ENCODE results near the gene SLC36A3.

The SLC36A3 gene

DNA sequence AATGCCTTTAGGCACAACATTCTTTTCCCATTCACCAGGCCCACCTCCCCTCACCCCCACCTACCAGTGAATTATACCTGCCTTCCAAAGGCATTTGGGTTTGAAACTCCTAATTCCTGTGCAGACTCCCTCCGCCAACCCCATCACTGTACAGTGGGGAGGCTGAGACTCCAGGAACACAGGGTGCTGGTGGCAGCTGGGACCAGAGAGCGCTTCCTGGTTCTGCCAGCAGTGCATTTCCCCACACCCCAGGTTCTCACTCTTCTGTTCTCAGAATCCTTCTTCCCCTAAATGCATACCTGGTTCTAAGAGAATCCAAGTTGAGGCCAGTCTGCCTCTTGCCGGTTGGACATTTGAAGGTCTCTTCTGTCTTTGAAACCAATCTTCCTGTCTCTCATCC, 22.7 kb upstream of the SLC36A3 start:
- DNase-seq = no peak
- H3K4me3 ChIP-seq (ENCODE audit: low read depth, low read length) = no peak overlapping the region
- H3K27me3 ChIP-seq = no peaks in the 10 kb centered on the region
- no peaks in the 10 kb centered on the region for H3K36me3 ChIP-seq
- H3K4me1 ChIP-seq = no peaks in the 10 kb centered on the region
- no peaks in the 10 kb centered on the region; the same call in 1 of the 2 replicates for H3K9me3 ChIP-seq
- TF ChIP-seq, protein P1, sequence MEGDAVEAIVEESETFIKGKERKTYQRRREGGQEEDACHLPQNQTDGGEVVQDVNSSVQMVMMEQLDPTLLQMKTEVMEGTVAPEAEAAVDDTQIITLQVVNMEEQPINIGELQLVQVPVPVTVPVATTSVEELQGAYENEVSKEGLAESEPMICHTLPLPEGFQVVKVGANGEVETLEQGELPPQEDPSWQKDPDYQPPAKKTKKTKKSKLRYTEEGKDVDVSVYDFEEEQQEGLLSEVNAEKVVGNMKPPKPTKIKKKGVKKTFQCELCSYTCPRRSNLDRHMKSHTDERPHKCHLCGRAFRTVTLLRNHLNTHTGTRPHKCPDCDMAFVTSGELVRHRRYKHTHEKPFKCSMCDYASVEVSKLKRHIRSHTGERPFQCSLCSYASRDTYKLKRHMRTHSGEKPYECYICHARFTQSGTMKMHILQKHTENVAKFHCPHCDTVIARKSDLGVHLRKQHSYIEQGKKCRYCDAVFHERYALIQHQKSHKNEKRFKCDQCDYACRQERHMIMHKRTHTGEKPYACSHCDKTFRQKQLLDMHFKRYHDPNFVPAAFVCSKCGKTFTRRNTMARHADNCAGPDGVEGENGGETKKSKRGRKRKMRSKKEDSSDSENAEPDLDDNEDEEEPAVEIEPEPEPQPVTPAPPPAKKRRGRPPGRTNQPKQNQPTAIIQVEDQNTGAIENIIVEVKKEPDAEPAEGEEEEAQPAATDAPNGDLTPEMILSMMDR (IDR thresholded peaks at IDR 0.05; ENCODE audit: low read depth, low read length) = no peak

DNA sequence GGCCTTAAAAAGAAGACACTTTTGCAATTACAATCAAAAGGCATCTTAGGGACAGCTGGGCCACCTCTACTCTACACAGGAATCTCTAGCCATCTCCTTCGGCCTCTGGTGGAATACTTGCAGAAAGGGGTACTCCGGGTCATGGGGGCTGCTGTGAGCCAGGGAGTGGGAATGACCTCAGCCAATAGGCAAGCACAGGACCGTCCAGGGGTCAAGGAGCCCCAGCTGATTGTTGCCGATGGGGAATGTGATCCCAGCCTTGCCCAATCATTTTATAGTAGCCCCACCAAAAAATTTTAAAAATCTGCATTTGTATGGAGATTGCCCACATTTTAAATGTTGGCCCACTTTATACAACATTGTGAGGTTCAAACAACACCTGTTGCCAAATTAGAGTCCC, 16.9 kb upstream of the SLC36A3 start:
- Histone ChIP-seq H3K4me1 (no peaks in the 10 kb centered on the region), H3K9me3 (no peaks in the 10 kb centered on the region; the same call in none of the 2 replicates), H3K4me3 (ENCODE audit: low read depth, low read length) (no peak overlapping the region), H3K27me3 (no peaks in the 10 kb centered on the region), H3K36me3 (no peaks in the 10 kb centered on the region)
- TF ChIP-seq, protein P1 (IDR thresholded peaks at IDR 0.05; ENCODE audit: low read depth, low read length) = no peak
- DNase-seq = no peak

DNA sequence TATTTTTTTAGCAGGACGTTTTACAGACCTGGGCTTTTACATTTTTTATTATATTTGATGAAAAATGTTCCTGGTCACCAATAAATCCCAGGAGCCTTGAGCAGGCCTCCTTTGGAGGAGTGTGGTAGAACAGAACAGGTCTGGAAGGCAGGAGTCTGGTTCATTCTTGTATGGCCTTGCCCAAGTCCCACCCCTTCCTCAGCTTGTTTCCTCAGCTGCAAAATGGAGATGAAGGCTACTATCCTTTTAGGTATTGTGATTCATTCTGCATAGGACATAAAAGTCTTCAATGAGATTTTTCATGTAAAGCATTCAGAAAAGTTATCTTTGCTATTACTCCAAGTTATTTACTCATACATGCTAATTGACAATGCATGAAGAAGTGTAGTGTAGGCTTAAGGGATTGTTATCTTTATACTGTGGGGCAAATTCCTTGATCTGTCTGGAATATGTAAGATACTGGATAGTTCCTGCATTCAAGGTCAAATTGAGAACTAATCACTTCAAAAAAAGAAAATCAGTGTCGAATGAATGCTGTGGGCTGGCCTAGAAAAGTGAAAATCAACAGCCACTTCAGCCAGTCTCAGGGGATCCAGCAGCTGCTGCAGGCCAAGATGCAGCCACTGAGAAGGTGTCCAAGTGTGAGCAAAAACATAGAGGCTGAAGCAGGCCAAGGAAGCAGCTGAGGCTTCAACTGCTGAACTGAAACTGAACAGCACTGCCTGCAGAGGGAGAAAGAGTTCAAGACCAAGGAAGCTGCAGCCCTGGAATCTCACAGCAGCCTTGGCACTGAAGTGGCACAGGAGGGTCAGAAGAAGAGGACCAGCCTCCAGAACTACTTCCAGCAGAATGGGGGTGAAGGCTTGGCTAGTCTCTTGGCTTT, 15.5 kb upstream of the SLC36A3 start:
- DNase-seq = no peak
- no peaks in the 10 kb centered on the region; the same call in none of the 2 replicates for H3K9me3 ChIP-seq
- no peaks in the 10 kb centered on the region for H3K4me1 ChIP-seq
- TF ChIP-seq, protein P1 (IDR thresholded peaks at IDR 0.05; ENCODE audit: low read depth, low read length) = peak; percentile 7; the same call in 1 of the 2 replicates
- H3K36me3 ChIP-seq = no peaks in the 10 kb centered on the region
- H3K27me3 ChIP-seq = no peaks in the 10 kb centered on the region
- H3K4me3 ChIP-seq (ENCODE audit: low read depth, low read length) = no peak overlapping the region

DNA sequence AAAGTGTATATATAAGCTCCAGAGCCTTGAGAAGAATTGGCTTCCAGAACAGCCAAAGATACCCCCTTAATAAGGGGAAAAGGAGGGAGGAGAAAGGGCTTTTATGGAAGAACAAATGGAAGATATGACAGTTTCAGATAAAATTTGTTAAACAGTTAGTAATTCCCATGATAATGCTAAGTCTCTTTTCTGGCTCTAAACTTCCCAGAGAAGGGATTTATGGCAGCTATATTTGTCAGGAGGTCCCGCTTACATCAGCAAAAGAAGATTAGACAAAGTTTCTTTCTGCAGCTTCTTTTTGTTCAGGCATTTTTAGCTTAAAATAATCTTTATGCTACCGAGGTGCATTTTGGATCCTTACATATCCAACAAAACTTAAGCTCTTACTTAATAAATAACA, 14.3 kb upstream of the SLC36A3 start:
- no peaks in the 10 kb centered on the region for H3K27me3 ChIP-seq
- H3K36me3 ChIP-seq = no peaks in the 10 kb centered on the region
- TF ChIP-seq, protein P1 (IDR thresholded peaks at IDR 0.05; ENCODE audit: low read depth, low read length) = no peak
- no peak overlapping the region for H3K4me3 ChIP-seq (ENCODE audit: low read depth, low read length)
- DNase-seq = no peak
- no peaks in the 10 kb centered on the region for H3K4me1 ChIP-seq
- H3K9me3 ChIP-seq = no peaks in the 10 kb centered on the region; the same call in 1 of the 2 replicates

DNA sequence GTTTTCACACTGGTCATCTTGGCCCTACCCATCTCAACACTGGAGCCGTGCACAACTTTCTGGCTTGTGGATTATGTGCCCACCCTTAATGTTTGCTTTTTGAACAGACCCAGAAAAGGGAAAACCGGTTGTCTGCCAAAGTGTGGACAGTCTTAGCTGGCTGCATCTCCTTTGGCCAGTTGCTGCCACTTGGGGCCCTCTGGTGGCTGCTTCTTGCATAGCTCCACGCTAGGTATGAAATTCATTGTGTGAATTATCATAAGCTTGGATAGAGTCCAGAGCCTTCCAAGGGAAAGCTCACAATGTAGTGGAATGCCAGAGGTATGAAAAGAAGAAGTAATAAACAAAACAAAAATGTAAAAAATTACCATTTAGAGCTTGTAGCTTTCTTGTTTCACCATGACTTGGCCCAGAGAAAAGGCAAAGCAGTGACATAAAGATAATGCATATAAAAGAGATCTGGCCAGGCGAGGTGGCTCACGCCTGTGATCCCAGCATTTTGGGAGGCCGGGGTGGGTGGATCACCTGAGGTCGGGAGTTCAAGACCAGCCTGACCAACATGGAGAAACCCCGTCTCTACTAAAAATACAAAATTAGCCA, 12.5 kb upstream of the SLC36A3 start:
- TF ChIP-seq, protein P1 (IDR thresholded peaks at IDR 0.05; ENCODE audit: low read depth, low read length) = peak; percentile 96
- Histone ChIP-seq H3K4me1 (no peaks in the 10 kb centered on the region), H3K4me3 (ENCODE audit: low read depth, low read length) (no peak overlapping the region), H3K27me3 (no peaks in the 10 kb centered on the region), H3K9me3 (no peaks in the 10 kb centered on the region; the same call in 1 of the 2 replicates), H3K36me3 (no peaks in the 10 kb centered on the region)
- peak; percentile 80 for DNase-seq

DNA sequence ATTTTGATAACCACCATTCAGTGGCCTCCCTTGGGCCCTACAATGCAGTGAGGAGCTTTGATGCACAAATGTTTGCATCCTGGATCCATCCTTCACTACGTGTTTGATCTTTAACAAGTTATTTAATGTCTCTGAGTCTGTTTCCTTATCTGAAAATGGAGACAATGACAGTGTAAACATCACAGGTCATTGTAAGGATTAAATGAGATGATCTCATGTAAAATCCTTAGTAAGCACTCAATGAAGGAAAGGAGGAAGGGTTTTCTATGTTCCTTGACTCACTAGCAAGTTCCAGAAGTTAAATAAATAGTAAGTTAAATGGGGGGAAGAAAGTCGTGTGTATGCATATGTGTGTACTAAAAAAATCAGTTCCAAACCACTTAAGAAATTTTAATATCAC, 9.8 kb upstream of the SLC36A3 start:
- TF ChIP-seq, protein P1 (IDR thresholded peaks at IDR 0.05; ENCODE audit: low read depth, low read length) = no peak
- H3K27me3 ChIP-seq = no peaks in the 10 kb centered on the region
- no peak overlapping the region for H3K4me3 ChIP-seq (ENCODE audit: low read depth, low read length)

More for the DNA sequence above, 9.8 kb upstream of the SLC36A3 start:
- Histone ChIP-seq H3K36me3 (no peaks in the 10 kb centered on the region), H3K9me3 (no peaks in the 10 kb centered on the region; the same call in 1 of the 2 replicates), H3K4me1 (no peaks in the 10 kb centered on the region)
- DNase-seq = no peak

Data from BE2C (cell line).